ENCODE measurements around the gene MACROD2.

The MACROD2 gene

DNA sequence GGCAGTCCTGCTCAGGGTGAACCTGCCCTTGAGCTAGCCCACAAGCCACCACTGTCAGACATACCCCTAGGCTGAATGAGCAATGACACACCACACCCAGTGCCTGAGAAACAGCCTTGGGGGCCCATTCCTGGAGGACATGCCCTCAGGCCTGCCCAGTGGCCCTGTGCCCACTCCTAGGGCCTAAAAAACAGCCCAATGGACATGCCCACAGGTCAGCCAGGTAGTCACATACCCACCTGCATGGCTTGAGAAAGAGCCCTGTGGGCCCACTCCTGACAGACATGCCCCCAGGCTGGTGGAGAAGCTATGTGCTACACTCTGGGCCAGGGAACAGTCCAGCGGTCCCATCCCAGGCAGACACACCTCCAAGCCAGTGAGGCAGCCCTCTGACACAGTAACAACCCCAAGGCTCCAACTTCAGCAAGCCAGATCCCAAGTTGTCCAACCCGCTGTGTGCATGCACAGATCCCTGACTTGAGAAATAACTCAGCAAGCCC, 2086.8 kb downstream of the MACROD2 start:
- Mint-ChIP-seq H3K27ac (no peak overlapping the region), H3K4me3 (no peak overlapping the region), H3K4me1 (ENCODE audit: low read depth) (no peaks in the 10 kb centered on the region), H3K9me3 (peaks cover 24% of the 10 kb centered on the region), H3K36me3 (ENCODE audit: low read depth) (no peaks in the 10 kb centered on the region), H3K27me3 (ENCODE audit: low read depth) (no peaks in the 10 kb centered on the region)
- no peak for DNase-seq (ENCODE audit: low spot score)

DNA sequence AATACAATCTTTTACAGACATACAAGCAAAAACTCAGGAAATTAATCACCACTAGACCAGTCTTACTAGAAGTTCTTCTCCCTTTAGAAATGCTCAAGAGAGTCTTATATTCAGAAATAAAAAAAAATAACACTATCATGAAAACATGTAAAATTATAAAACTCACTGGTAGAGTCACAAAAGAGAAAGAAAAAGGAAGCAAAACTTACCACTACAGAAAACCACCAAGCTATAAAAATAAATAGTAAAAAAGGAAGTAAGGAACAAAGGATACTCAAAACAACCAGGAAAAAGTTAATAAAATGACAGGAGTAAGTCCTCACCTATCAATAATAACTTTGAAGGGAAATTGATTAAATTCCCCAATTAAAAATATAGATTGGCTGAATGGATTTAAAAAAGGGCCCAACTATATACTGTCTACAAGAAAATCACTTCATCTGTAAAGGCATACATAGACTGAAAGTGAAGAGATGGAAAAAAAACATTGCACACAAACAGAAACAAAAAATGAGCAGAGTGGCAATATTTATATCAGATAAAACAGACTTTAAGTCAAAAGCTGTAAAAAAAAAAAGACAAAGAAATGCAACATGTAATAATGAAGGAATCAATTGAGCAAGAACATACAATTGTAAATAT, 2088.4 kb downstream of the MACROD2 start:
- Mint-ChIP-seq H3K27ac (no peak overlapping the region), H3K4me3 (no peak overlapping the region), H3K36me3 (ENCODE audit: low read depth) (no peaks in the 10 kb centered on the region), H3K4me1 (ENCODE audit: low read depth) (no peaks in the 10 kb centered on the region), H3K27me3 (ENCODE audit: low read depth) (no peaks in the 10 kb centered on the region), H3K9me3 (peaks cover 28% of the 10 kb centered on the region)
- DNase-seq (ENCODE audit: low spot score), result no peak

DNA sequence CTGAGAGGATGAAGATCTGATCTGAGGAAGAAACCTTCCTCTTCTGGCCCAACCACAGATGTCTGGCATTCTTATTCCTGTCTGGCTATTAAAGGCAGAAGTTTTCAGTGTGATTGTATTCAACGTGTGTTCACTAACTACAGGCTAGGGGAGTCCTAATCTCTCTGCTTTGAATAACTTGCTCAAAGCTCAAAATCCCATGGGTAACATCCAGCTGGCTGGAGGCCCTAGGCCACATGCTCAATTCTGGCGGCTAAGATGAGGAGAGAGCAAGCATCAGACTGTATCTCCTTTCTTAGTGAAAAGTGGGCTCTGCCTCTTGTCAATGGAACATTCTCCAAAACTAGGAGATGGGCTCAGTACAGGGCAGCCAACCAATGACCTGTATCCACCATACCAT, 2099.9 kb downstream of the MACROD2 start:
- H3K36me3 Mint-ChIP-seq (ENCODE audit: low read depth), result no peaks in the 10 kb centered on the region
- no peak overlapping the region for H3K4me3 Mint-ChIP-seq
- H3K27ac Mint-ChIP-seq, result no peak overlapping the region
- H3K9me3 Mint-ChIP-seq, result peaks cover 4% of the 10 kb centered on the region
- no peaks in the 10 kb centered on the region for H3K4me1 Mint-ChIP-seq (ENCODE audit: low read depth)
- H3K27me3 Mint-ChIP-seq (ENCODE audit: low read depth), result no peaks in the 10 kb centered on the region
- DNase-seq (ENCODE audit: low spot score), result no peak

DNA sequence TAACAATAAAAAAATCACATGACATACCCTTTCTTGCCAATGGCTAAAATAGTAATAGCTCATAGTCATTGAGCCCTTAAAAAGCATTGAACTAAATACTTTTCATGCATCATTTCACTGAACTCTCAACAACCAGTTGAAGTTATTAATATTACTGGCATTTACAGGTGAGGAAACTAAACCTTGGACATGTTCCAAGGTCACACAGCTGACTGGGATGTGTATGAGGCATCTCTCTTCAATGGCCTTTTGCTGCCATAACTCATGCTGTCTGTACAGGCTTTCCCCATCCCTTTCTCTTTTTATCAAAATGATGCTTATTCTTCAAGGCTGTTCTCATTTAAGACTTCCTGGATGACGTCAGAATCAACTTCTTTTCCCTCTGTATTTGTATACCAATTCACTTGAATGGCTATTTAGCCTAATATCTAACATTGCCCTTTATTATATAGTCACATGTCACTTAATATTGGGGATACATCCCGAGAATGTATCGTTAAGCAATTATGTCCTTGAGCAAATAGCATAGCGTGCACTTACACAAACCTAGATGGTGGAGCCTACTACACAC, 2101.5 kb downstream of the MACROD2 start:
- Mint-ChIP-seq H3K27me3 (ENCODE audit: low read depth) (no peaks in the 10 kb centered on the region), H3K27ac (no peak overlapping the region), H3K36me3 (ENCODE audit: low read depth) (no peaks in the 10 kb centered on the region), H3K4me3 (no peak overlapping the region), H3K4me1 (ENCODE audit: low read depth) (no peaks in the 10 kb centered on the region), H3K9me3 (peaks cover 4% of the 10 kb centered on the region)
- no peak for DNase-seq (ENCODE audit: low spot score)

DNA sequence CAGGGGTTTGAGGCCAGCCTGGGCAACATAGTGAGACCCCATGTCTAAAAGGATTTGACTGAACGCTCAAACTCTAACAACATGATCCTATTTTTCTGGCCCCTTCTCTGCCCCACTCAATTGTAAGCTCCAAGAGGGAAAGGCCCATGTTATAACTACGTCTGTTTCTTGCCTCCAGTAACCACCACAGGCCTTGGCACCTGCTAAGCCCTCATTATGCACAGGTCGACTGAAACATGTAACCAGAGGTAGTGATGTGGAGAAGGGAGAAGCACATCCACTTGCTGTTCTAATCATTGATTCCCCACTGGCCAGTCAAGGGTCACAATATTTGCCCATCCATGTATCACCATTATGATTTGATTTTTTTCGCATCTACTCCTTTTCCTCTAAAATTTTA, 2102.5 kb downstream of the MACROD2 start:
- H3K4me1 Mint-ChIP-seq (ENCODE audit: low read depth), result no peaks in the 10 kb centered on the region
- no peak overlapping the region for H3K4me3 Mint-ChIP-seq
- no peaks in the 10 kb centered on the region for H3K27me3 Mint-ChIP-seq (ENCODE audit: low read depth)
- no peaks in the 10 kb centered on the region for H3K36me3 Mint-ChIP-seq (ENCODE audit: low read depth)
- no peak for DNase-seq (ENCODE audit: low spot score)
- H3K9me3 Mint-ChIP-seq, result peaks cover 4% of the 10 kb centered on the region
- H3K27ac Mint-ChIP-seq, result no peak overlapping the region

DNA sequence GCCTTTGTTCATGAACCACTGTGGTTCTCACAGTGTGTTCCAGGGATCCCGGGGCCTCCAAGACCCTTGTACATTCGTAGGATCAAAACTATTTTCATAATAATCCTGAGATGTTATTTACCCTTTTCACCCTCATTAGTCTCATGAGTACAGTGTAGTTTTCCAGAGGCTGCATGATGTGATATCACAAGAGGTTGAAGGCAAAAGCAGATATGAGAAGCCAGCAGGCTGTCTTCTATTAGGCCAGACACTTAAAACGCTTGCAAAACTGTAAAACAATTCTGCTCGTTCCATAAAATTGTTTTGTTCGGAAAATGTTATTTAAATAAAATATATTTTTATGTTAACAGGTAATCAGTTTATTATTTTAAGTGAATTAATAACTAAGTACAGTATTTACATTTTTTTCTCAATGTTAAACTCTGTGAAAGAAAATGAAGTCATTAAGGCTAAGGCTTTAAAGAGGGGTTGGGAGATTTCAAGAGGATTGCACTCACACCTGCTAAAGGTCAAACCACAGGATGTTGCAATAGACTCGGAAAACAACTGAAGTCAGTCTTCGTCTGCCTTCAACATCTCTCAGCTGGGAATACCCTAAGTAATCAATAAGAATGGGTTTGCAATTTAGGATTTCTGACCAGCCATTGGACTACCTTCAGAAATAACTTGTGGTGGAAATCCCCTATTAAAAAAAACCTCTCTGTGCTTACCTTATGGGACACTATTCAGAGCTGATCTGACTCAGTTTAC, 2103.7 kb downstream of the MACROD2 start:
- Mint-ChIP-seq H3K9me3 (peaks cover 4% of the 10 kb centered on the region), H3K27ac (no peak overlapping the region), H3K4me3 (no peak overlapping the region), H3K27me3 (ENCODE audit: low read depth) (no peaks in the 10 kb centered on the region), H3K4me1 (ENCODE audit: low read depth) (no peaks in the 10 kb centered on the region), H3K36me3 (ENCODE audit: low read depth) (no peaks in the 10 kb centered on the region)
- DNase-seq (ENCODE audit: low spot score), result no peak

DNA sequence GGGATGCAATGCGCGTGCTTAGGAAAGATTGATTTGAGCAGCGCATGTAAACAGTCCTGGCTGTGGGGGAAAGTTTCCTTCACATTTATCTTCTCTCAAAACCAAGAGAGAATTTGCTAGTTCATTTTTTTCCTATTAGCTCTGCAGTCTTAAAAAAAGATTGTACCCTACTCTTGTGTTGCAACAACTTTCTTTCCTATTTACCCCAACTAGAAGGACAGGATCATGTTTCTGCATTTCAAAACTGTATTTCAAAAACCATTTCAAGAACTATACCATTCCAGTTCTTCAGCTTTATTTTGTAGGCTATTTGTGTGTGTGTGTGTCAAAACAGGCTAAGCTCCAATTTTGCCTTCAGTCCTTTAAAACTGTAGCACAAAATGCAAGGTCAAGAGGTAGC, 2104.8 kb downstream of the MACROD2 start:
- H3K36me3 Mint-ChIP-seq (ENCODE audit: low read depth), result no peaks in the 10 kb centered on the region
- H3K4me3 Mint-ChIP-seq, result no peak overlapping the region
- no peaks in the 10 kb centered on the region for H3K27me3 Mint-ChIP-seq (ENCODE audit: low read depth)
- DNase-seq (ENCODE audit: low spot score), result no peak
- no peak overlapping the region for H3K27ac Mint-ChIP-seq
- H3K4me1 Mint-ChIP-seq (ENCODE audit: low read depth), result no peaks in the 10 kb centered on the region
- H3K9me3 Mint-ChIP-seq, result peaks cover 4% of the 10 kb centered on the region

DNA sequence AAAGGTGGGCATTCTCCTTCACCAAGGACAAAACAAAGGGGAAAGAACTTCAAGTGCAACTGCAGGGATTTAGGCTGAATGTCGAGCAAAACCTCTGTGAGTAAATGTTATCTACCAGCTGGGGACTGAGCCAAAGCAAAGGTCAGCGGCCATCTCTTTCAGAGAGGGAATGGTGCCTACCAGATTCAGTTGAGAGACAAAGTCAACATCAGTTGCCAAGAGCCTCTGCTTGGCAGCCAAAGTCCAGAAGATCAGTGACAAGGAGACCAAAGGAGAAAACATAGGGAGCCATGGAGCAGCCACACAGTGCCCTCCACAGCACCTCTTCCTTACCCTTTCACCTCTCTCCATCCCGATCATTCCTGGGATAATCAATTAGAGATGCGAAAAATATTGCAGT, 2105.5 kb downstream of the MACROD2 start:
- no peaks in the 10 kb centered on the region for H3K4me1 Mint-ChIP-seq (ENCODE audit: low read depth)
- no peak overlapping the region for H3K4me3 Mint-ChIP-seq
- H3K27ac Mint-ChIP-seq, result no peak overlapping the region
- peaks cover under 1% of the 10 kb centered on the region for H3K9me3 Mint-ChIP-seq
- H3K36me3 Mint-ChIP-seq (ENCODE audit: low read depth), result no peaks in the 10 kb centered on the region
- H3K27me3 Mint-ChIP-seq (ENCODE audit: low read depth), result no peaks in the 10 kb centered on the region
- DNase-seq (ENCODE audit: low spot score), result no peak
